Liver (tissue), 9 donors: ENCODE measurements around the gene ANAPC13. TPM values are rescaled to one million over a fixed set of nuclear protein-coding genes. Genes with fewer than 3 reads are reported as not detected.

Experiments
- DNase-seq: peaks from one replicate; pipeline ENCODE4 v3.0.0-alpha.2; 2017; ENCODE audit warnings: low spot score
- H3K27ac ChIP-seq, 2 donors: one replicate each; pipeline ENCODE4 v1.7.0; 2013; ENCODE audit warnings: inconsistent platforms in 2 of 2, low read length in 2 of 2, control low read depth in 1 of 2, low read depth in 1 of 2, mild to moderate bottlenecking in 1 of 2
- H3K27me3 ChIP-seq, 4 donors: one replicate each; pipeline versions ENCODE4 v1.6.1 to v1.7.0; 2013; ENCODE audit warnings: low read length in 3 of 4, inconsistent platforms in 1 of 4, mild to moderate bottlenecking in 1 of 4, moderate library complexity in 1 of 4; ENCODE audit not compliant: control insufficient read depth in 4 of 4, insufficient read depth in 4 of 4
- H3K36me3 ChIP-seq, 4 donors: one replicate each; pipeline versions ENCODE4 v1.6.1 to v1.7.0; 2013; ENCODE audit warnings: low read length in 3 of 4, mild to moderate bottlenecking in 3 of 4, low read depth in 1 of 4, moderate library complexity in 1 of 4; ENCODE audit not compliant: control insufficient read depth in 4 of 4, insufficient read depth in 3 of 4
- H3K4me1 ChIP-seq, 4 donors: one replicate each; pipeline versions ENCODE4 v1.6.1 to v1.7.0; 2013; ENCODE audit warnings: low read length in 3 of 4, mild to moderate bottlenecking in 3 of 4, moderate library complexity in 1 of 4; ENCODE audit not compliant: control insufficient read depth in 4 of 4, insufficient read depth in 4 of 4
- H3K4me3 ChIP-seq, 3 donors: one replicate each; pipeline versions ENCODE4 v1.6.1 to v1.7.0; 2013; ENCODE audit warnings: low read length in 3 of 3, control low read depth in 1 of 3, low read depth in 1 of 3, mild to moderate bottlenecking in 1 of 3
- H3K9ac ChIP-seq, 2 donors: one replicate each; pipeline ENCODE4 v1.7.0; 2013; ENCODE audit warnings: low read length in 2 of 2, mild to moderate bottlenecking in 2 of 2, moderate library complexity in 2 of 2, control low read depth in 1 of 2, low read depth in 1 of 2
- H3K9me3 ChIP-seq, 4 donors: one replicate each; pipeline versions ENCODE4 v1.6.1 to v1.7.0; 2013; ENCODE audit warnings: low read length in 3 of 4; ENCODE audit not compliant: control insufficient read depth in 4 of 4
- ATF3 ChIP-seq: IDR thresholded peaks from 2 replicates; pipeline ENCODE4 v1.6.1; 2016; ENCODE audit warnings: antibody characterized with exemption
- CTCF ChIP-seq: fragments of 150-350 bp; IDR thresholded peaks from 2 replicates; pipeline ENCODE4 v1.5.1; 2017; ENCODE audit warnings: improper control_type of control experiment, low read depth, low read length; ENCODE audit not compliant: missing input control
- EGR1 ChIP-seq, 2 donors: IDR thresholded peaks; 2 replicates each; pipeline ENCODE4 v1.6.1; 2016 to 2018; ENCODE audit warnings: antibody characterized with exemption in 2 of 2, low read depth in 2 of 2
- FOXA1 ChIP-seq: IDR thresholded peaks from 2 replicates; pipeline ENCODE4 v1.6.1; 2016; ENCODE audit warnings: antibody characterized with exemption
- GABPA ChIP-seq, 2 donors: IDR thresholded peaks in 1 of 2; conservative IDR thresholded peaks in 1 of 2; 2 replicates each; pipeline ENCODE4 v1.6.1; 2016; ENCODE audit warnings: antibody characterized with exemption in 2 of 2, mild to moderate bottlenecking in 1 of 2, moderate library complexity in 1 of 2
- HNF4A ChIP-seq, 2 donors: conservative IDR thresholded peaks; 2 replicates each; pipeline ENCODE4 v1.6.1; 2016; ENCODE audit warnings: antibody characterized with exemption in 2 of 2, mild to moderate bottlenecking in 2 of 2
- HNF4G ChIP-seq: IDR thresholded peaks from 2 replicates; pipeline ENCODE4 v1.6.1; 2016; ENCODE audit warnings: antibody characterized with exemption
- JUND ChIP-seq, 2 donors: IDR thresholded peaks; 2 replicates each; pipeline ENCODE4 v1.6.1; 2016; ENCODE audit warnings: antibody characterized with exemption in 2 of 2
- MAX ChIP-seq: IDR thresholded peaks from 2 replicates; pipeline ENCODE4 v1.6.1; 2016; ENCODE audit warnings: antibody characterized with exemption
- NR2F2 ChIP-seq: IDR thresholded peaks from 2 replicates; pipeline ENCODE4 v1.6.1; 2016; ENCODE audit warnings: antibody characterized with exemption
- RAD21 ChIP-seq, 2 donors: IDR thresholded peaks; 2 replicates each; pipeline ENCODE4 v1.6.1; 2016; ENCODE audit warnings: antibody characterized with exemption in 2 of 2, mild to moderate bottlenecking in 2 of 2
- REST ChIP-seq: IDR thresholded peaks from 2 replicates; pipeline ENCODE4 v1.6.1; 2016; ENCODE audit warnings: antibody characterized with exemption, mild to moderate bottlenecking
- RXRA ChIP-seq, 2 donors: IDR thresholded peaks; 2 replicates each; pipeline ENCODE4 v1.6.1; 2017 to 2018; ENCODE audit warnings: antibody characterized with exemption in 2 of 2, mild to moderate bottlenecking in 1 of 2
- SP1 ChIP-seq: IDR thresholded peaks from 2 replicates; pipeline ENCODE4 v1.6.1; 2018; ENCODE audit warnings: antibody characterized with exemption, mild to moderate bottlenecking
- TAF1 ChIP-seq: conservative IDR thresholded peaks from 2 replicates; pipeline ENCODE4 v1.6.1; 2016; ENCODE audit warnings: antibody characterized with exemption, mild to moderate bottlenecking
- YY1 ChIP-seq: IDR thresholded peaks from 2 replicates; pipeline ENCODE4 v1.6.1; 2016; ENCODE audit warnings: antibody characterized with exemption, mild to moderate bottlenecking
- ZBTB33 ChIP-seq: IDR thresholded peaks from 2 replicates; pipeline ENCODE4 v1.6.1; 2016; ENCODE audit warnings: antibody characterized with exemption
- WGBS: extraction: QIAGEN DNeasy Blood & Tissue Kit; methylation state at CpG from one replicate; pipeline ENCODE4 v1.1.7; 2013; 5-methylcytosine and 5-hydroxymethylcytosine counted together
- polyA plus RNA-seq, 2 donors: library from polyadenylated mRNA; stranded (reverse) in 1 of 2; unstranded in 1 of 2; fragments of 200-250 nt in 1 of 2; fragments of >200 nt in 1 of 2; fragmentation: Nextera tagmentation in 1 of 2; extraction: Ambion mirVana in 1 of 2; gene quantifications; one replicate each; pipeline versions ENCODE4 v1.2.1 to v1.2.3, GENCODE V29; 2013 to 2015
- total RNA-seq, 2 donors: library from RNA; depleted of rRNA; stranded (reverse); fragments of >200 nt; gene quantifications; one replicate each; pipeline ENCODE4 v1.2.3, GENCODE V29; 2014
- donor health status: healthy.
- donor health status: healthy.
- donor health status: healthy.
- donor health status: healthy.
- donor health status: healthy.

Gene ANAPC13
- total and polyA plus RNA-seq, 4 donors = 20.9 to 80.9 (median 38.2) TPM

GRCh38 chr3:134449951-134450350, 35.8 kb downstream of the ANAPC13 start (continued):
- TF ChIP-seq REST = no peak
- TF ChIP-seq ZBTB33 = no peak
- no peak for TF ChIP-seq SP1
- TF ChIP-seq NR2F2 = no peak
- TF ChIP-seq FOXA1 = no peak
- TF ChIP-seq ATF3 = no peak

- Histone ChIP-seq H3K36me3 (no peaks in the 10 kb centered on the region), H3K9me3 (no peaks in the 10 kb centered on the region), H3K4me1 (peaks cover 1 to 9% (median 6%) of the 10 kb centered on the region in 4 donors), H3K27me3 (no peaks in the 10 kb centered on the region), H3K4me3 (no peak overlapping the region), H3K27ac (no peak overlapping the region), H3K9ac (no peak overlapping the region)
- WGBS = 78% methylated on average over 2 of the region's 2 CpGs
- no peak for DNase-seq
- TF ChIP-seq CTCF = peak; percentile 38
- peak; percentile 50 to 72 for TF ChIP-seq RAD21 (IDR thresholded peaks at IDR 0.05)
- TF ChIP-seq RXRA (IDR thresholded peaks at IDR 0.05) = no peak
Observed at GRCh38 chr3:134449277-134449676, 36.5 kb downstream of the ANAPC13 start.

GRCh38 chr3:134448664-134449063, 37.1 kb downstream of the ANAPC13 start:
- DNase-seq = no peak
- H3K27ac ChIP-seq = no peak overlapping the region
- whole genome bisulfite sequencing = 96% methylated on average over 5 of the region's 5 CpGs
- no peaks in the 10 kb centered on the region for H3K9me3 ChIP-seq
- no peak overlapping the region for H3K9ac ChIP-seq
- peaks cover 1 to 9% (median 6%) of the 10 kb centered on the region in 4 donors for H3K4me1 ChIP-seq
- no peaks in the 10 kb centered on the region for H3K36me3 ChIP-seq
- no peak overlapping the region for H3K4me3 ChIP-seq
- H3K27me3 ChIP-seq = no peaks in the 10 kb centered on the region
- TF ChIP-seq ZBTB33 = no peak
- no peak for TF ChIP-seq SP1
- TF ChIP-seq NR2F2 = no peak
- TF ChIP-seq RAD21 (IDR thresholded peaks at IDR 0.05) = no peak
- TF ChIP-seq EGR1 (IDR thresholded peaks at IDR 0.05; ENCODE audit: low read depth in 2 of 2) = no peak
- TF ChIP-seq YY1 = no peak
- TF ChIP-seq FOXA1 = no peak
- TF ChIP-seq TAF1 = no peak
- TF ChIP-seq HNF4A (conservative IDR thresholded peaks at IDR 0.05) = no peak
- no peak for TF ChIP-seq HNF4G
- TF ChIP-seq RXRA (IDR thresholded peaks at IDR 0.05) = no peak
- TF ChIP-seq MAX = no peak
- TF ChIP-seq REST = no peak
- no peak for TF ChIP-seq JUND (IDR thresholded peaks at IDR 0.05)
- TF ChIP-seq GABPA (IDR thresholded peaks at IDR 0.05 in 1 of 2, conservative IDR thresholded peaks at IDR 0.05 in 1 of 2) = no peak
